HTERT RPE-1 (cell line): ENCODE measurements around the gene REG1A.

Source experiments
- in situ Hi-C: fragments of 300-500 bp; cut with MboI; formaldehyde crosslinking; loops from 4 replicates; pipeline ENCODE4 v1.14.3; 2020; ENCODE audit warnings: low sequenced_read_pairs

Gene REG1A

GRCh38 chr2:79124907-79125720 lies 4.8 kb downstream of the REG1A start:
- in situ Hi-C loops = no loop called here

DNA sequence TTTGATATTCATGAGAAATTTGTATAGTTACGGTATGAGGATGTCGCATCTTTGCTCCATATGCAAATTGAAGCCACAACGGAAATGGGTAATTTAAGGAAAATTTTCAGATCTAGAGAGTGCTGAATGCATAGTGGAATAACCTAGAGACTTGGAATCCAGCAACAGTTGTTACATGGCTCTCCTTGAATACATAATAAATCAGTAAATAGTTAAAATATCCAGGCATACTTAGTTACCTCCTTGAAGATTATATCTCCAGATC lies 5.4 kb downstream of the REG1A start:
- in situ Hi-C loops = no loop called here

GRCh38 chr2:79128406-79128805 lies 8.1 kb downstream of the REG1A start:
- in situ Hi-C loops = no loop called here

DNA sequence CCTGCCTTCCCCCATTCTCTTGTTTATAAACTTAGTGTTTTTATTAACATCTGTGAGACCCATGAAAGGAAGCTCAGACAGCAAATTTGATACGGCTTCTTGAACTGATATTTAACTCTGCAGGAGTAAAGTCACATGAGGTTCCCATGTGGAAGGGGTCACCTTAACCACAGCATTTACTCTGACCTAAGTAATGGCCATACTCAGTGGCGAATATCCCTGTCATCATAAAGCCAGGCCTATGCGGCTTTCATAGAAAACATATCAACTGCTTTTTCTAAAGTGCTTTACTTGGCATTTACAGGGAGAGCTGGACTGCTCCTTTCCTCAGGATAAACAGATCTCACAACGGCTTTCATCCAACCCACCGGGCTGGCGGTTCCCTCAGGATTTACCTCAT lies 9.0 kb downstream of the REG1A start:
- in situ Hi-C loops = no loop called here

DNA sequence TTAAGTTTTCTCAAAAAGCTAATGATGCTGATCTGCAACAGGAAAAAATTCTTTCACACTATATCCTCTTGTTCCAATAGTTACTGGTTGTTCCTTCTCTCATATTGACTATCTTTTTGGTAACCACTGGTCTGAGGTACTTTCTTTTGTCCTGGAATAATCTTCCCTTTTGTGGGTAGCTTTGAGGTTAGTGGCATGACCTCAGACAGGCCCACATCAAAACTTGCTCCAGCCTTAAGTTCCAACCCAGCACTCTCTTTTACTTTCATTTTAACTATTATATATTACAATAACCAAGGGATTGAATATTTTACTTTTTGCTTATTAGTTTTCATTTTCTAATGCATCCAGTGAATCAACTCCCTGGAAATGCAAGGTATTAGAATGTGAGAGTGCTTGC lies 9.5 kb downstream of the REG1A start:
- in situ Hi-C loops = no loop called here

DNA sequence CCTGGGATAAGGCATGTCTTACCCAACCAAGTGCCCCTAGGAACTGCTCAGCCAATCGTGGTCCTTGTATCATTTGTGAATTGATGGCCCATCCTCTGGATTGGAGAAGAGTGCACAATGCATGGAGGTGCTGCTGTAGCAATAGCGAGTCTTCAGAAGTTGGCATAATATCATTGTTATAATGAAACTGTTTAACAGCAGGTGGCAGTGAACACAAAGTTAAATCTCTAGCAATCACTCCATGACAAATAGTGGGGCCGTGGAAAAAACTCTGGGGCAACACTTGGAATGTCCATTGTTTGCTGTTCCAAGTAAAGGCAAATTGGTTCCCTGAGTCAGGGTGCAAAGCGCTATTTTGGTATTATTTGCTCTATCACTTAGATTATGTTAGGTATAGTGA lies 11.4 kb downstream of the REG1A start:
- in situ Hi-C loops = no loop called here

GRCh38 chr2:79138385-79138784 lies 18.1 kb downstream of the REG1A start:
- in situ Hi-C loops = no loop called here

DNA sequence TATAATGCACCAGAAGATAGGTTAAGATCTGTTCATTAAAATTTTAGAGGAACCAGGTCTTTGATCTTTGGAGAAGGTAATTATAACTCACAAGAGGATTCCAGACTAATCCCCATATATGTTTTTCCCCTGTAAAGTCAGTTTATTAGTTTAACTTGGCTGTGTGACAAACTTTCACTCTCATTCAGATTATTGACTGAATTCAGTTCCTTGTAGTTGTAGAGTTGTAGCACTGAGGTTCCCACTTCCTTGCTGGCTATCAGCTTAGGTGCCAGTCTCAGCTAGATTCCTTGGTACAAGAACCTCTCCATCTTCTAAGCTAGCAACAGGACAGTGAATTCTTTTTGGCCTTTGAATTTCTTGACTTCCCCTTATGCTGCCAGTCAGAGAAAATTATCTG lies 19.1 kb downstream of the REG1A start:
- in situ Hi-C loops = no loop called here

DNA sequence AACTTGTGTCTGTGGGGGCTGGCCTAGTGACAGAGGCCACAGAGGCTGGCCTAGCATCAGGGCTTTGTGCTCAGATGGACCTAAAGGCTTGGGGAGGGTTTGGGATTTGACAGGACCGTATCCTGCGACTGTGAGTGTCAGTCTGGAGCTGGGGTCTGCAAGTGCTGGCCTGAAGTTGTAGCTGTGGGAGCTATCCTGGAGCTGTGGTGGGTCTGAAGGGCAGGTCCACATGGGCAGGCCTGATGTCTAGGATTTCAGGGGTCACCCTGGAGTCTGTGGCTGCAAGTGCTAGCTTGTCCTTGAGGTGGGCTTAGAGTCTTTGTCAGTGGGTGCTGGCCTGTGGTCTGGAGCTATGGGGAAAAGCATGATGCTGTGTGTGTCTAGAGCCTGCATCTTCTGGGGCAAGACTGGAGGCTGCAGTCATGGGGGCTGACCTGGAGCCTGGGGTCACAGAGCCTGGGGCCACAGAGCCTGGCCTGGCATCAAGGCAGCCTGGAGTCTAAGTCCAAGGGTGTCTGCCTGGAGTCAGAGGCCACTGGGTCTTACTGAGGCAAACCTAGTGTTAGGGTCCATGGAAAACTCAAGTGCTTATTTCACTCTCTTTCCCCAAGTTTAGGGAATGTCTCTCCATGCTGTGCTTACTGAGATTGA lies 35.7 kb downstream of the REG1A start:
- in situ Hi-C loops = no loop called here

DNA sequence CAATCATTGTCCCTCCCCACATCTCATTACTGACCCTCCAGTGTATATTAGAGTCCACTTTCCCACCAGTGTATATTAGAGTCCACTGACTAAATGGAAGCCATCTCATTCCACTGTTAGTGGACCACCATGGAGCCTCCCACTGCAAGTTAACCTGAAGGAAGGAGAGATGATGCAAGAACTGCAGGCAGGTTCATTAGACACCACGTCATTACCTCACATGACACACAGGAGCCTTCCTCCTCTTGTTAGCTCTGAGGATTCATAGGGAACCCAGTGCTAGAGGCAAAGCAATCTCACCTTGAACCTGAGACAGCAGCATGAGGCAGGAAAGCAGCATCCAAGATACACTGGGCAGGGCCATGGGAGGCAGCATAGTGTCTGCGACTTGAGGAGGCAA lies 38.7 kb downstream of the REG1A start:
- in situ Hi-C loops = no loop called here

DNA sequence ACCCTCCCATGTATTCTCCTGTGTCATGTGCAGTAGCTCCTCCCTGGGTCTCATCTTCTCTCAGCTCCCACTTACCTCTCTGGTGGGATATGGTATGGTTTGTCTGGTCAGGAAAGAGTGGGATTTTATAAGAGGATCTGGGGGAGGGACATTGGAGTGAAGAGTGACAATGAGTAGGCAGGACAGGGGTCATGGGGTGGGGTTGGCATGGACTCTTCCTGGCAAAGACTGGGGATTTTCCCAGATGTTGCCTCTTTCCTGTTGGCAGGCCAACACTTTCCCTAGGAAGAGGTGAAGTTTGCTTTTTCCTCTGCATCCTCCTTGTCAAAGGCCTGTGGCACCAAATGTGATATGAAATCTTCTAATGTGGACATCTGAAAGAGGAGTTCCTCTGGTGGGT lies 39.4 kb downstream of the REG1A start, which contains the start of gene REG3A:
Gene REG3A, minus strand, starts transcription at position 101 of the 400 bp plus-strand sequence. CDS start 348 bp downstream, outside the sequence.
- in situ Hi-C loops = no loop called here

DNA sequence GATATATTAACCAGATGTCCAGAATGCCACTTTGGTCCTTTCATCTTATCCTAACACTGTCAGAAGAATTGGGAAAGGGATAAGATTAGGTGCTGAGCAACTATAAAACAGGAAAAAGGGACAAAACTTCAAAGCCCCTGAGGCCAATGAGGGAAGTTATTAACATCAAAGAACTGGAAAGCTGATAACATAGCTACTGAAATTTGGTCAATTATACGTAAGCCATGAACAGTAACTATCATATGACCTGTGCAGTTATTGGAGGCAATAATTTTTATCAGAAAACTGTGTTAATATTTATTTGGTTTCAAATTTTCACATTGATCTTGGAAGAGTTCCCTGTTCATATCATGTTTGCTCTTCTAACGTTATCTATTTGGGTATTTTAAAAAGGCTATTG lies 41.8 kb downstream of the REG1A start:
- in situ Hi-C loops = no loop called here

DNA sequence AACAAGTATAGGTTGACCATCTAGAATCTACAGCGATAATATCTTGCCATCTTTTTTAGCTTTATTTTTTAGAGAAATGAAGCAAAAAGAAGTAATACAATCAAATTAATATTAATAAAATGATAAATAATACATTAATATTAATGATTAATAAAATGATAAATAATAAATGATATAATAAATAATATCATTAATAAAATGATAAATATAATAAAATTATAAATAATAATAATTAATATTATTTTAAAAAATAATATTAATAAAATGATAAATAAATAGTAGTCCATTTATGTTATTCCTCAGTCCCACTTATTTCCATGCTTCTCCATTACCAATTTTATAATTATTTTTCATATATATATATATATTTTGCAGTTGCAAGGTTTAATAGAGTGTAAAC lies 42.5 kb downstream of the REG1A start:
- in situ Hi-C loops = no loop called here

DNA sequence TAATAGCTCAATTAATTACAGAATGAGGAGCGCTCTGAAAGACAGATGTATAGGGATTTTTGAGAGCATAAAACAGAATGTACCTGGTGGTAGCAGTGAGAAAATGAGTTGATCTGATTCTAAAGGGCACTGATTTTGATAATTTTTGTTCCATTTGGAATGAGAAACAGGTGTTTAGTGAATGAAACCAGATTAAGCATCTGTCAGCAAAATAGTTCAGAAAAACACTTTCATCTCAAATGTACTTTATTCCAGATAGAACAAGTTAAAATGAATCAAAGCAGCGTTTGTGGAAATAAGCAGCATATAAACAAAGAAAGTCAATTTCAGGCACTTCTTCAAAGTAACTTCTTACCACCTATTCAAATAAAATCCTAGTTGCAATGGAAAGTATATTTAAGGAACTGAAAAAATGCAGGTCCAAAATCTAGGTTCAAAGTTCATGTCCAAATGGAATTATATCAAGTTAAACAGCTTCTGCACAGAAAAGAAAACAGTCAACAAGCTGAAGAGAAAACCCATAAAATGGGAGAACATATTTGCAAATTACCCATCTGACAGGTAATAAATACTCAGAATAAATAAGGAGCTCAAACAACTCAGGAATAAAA lies 51.2 kb downstream of the REG1A start:
- in situ Hi-C loops = no loop called here
